ENCODE results near the gene TNIK. TPM values are rescaled to one million over a fixed set of nuclear protein-coding genes. Genes with fewer than 3 reads are reported as not detected.

TNIK gene
- total RNA-seq, 6 experiments from 2014 or later: 10.6 to 17.2 (median 11.8) TPM

GRCh38 chr3:171494457-171495109 lies 34.4 kb upstream of the TNIK start:
- Mint-ChIP-seq H3K27me3 (ENCODE audit: insufficient read depth) (peaks cover 1% of the 10 kb centered on the region; the same call in 1 of the 2 replicates), H3K4me1 (ENCODE audit: low read depth) (peaks cover 11% of the 10 kb centered on the region), H3K36me3 (ENCODE audit: low read depth) (no peaks in the 10 kb centered on the region), H3K27ac (no peak overlapping the region), H3K9me3 (no peaks in the 10 kb centered on the region), H3K4me3 (no peak overlapping the region)
- no peak for TF ChIP-seq CTCF (IDR thresholded peaks at IDR 0.05)
- DNase-seq: no peak

- Mint-ChIP-seq H3K4me1 (ENCODE audit: low read depth) (peaks cover 11% of the 10 kb centered on the region), H3K27me3 (ENCODE audit: insufficient read depth) (peaks cover 1% of the 10 kb centered on the region; the same call in 1 of the 2 replicates), H3K4me3 (peak overlapping the region; percentile 50; the same call in 1 of the 2 replicates), H3K9me3 (no peaks in the 10 kb centered on the region), H3K27ac (no peak overlapping the region), H3K36me3 (ENCODE audit: low read depth) (no peaks in the 10 kb centered on the region)
- no peak for TF ChIP-seq CTCF (IDR thresholded peaks at IDR 0.05)
- DNase-seq: no peak
Measured at GRCh38 chr3:171491361-171491760, 31.2 kb upstream of the TNIK start.

- Mint-ChIP-seq H3K27me3 (ENCODE audit: insufficient read depth) (peaks cover 1% of the 10 kb centered on the region; the same call in 1 of the 2 replicates), H3K4me1 (ENCODE audit: low read depth) (peaks cover 11% of the 10 kb centered on the region), H3K27ac (no peak overlapping the region), H3K9me3 (no peaks in the 10 kb centered on the region), H3K36me3 (ENCODE audit: low read depth) (no peaks in the 10 kb centered on the region), H3K4me3 (no peak overlapping the region; the same call in 1 of the 2 replicates)
- no peak for TF ChIP-seq CTCF (IDR thresholded peaks at IDR 0.05)
- DNase-seq: no peak
Measured at GRCh38 chr3:171490901-171491300, 30.7 kb upstream of the TNIK start.

GRCh38 chr3:171489348-171489747 lies 29.1 kb upstream of the TNIK start:
- H3K4me1 Mint-ChIP-seq (ENCODE audit: low read depth): peaks cover 11% of the 10 kb centered on the region
- H3K4me3 Mint-ChIP-seq: no peak overlapping the region
- no peak for TF ChIP-seq CTCF (IDR thresholded peaks at IDR 0.05)
- no peaks in the 10 kb centered on the region for H3K9me3 Mint-ChIP-seq
- peaks cover 1% of the 10 kb centered on the region; the same call in 1 of the 2 replicates for H3K27me3 Mint-ChIP-seq (ENCODE audit: insufficient read depth)
- no peaks in the 10 kb centered on the region for H3K36me3 Mint-ChIP-seq (ENCODE audit: low read depth)
- H3K27ac Mint-ChIP-seq: no peak overlapping the region
- no peak for DNase-seq

- Mint-ChIP-seq H3K36me3 (ENCODE audit: low read depth) (no peaks in the 10 kb centered on the region), H3K27me3 (ENCODE audit: insufficient read depth) (no peaks in the 10 kb centered on the region), H3K27ac (no peak overlapping the region), H3K9me3 (no peaks in the 10 kb centered on the region), H3K4me1 (ENCODE audit: low read depth) (peaks cover 11% of the 10 kb centered on the region), H3K4me3 (no peak overlapping the region)
- TF ChIP-seq CTCF (IDR thresholded peaks at IDR 0.05): no peak
- DNase-seq: no peak
Measured at GRCh38 chr3:171488479-171488878, 28.3 kb upstream of the TNIK start.

Measured in HFFc6 (cell line).